Nephron (organoid): ENCODE measurements around the gene SYNJ2.
A peak's percentile ranks its signal among the peaks of the same experiment; 100 is the strongest.

Source experiments
- H3K27ac Mint-ChIP-seq, 3 experiments: 2 replicates each; pipeline ENCODE4 v1.8.0; 2020; ENCODE audit warnings: mixed read lengths in 3 of 3, mild to moderate bottlenecking in 2 of 3, moderate library complexity in 1 of 3
- H3K27me3 Mint-ChIP-seq: 2 replicates; pipeline ENCODE4 v1.8.0; 2021; ENCODE audit warnings: low read depth, mild to moderate bottlenecking, moderate library complexity, mixed read lengths
- H3K36me3 Mint-ChIP-seq: 2 replicates; pipeline ENCODE4 v1.8.0; 2020; ENCODE audit warnings: low read depth, mixed read lengths
- H3K4me1 Mint-ChIP-seq: 2 replicates; pipeline ENCODE4 v1.8.0; 2020; ENCODE audit warnings: mixed read lengths
- H3K4me3 Mint-ChIP-seq, 3 experiments: 2 replicates each; pipeline ENCODE4 v1.8.0; 2020; ENCODE audit warnings: mild to moderate bottlenecking in 3 of 3, mixed read lengths in 3 of 3, moderate library complexity in 2 of 3
- H3K9me3 Mint-ChIP-seq: 2 replicates; pipeline ENCODE4 v1.8.0; 2020; ENCODE audit warnings: mixed read lengths
- TF ChIP-seq, protein P1 (sequence below), 3 experiments: fragments of 200-600 bp; sonication (generic); IDR thresholded peaks; one replicate each; pipeline ENCODE4 v1.5.0; 2021; ENCODE audit warnings: antibody characterized with exemption in 3 of 3; ENCODE audit not compliant: unreplicated experiment in 3 of 3

The SYNJ2 gene

GRCh38 chr6:158038291-158039177 lies 56.9 kb downstream of the SYNJ2 start:
- Mint-ChIP-seq H3K4me1 (peaks cover 63% of the 10 kb centered on the region), H3K27ac (no peak overlapping the region), H3K36me3 (peaks cover 23% of the 10 kb centered on the region), H3K27me3 (no peaks in the 10 kb centered on the region), H3K4me3 (no peak overlapping the region), H3K9me3 (peaks cover 7% of the 10 kb centered on the region)
- TF ChIP-seq, protein P1, sequence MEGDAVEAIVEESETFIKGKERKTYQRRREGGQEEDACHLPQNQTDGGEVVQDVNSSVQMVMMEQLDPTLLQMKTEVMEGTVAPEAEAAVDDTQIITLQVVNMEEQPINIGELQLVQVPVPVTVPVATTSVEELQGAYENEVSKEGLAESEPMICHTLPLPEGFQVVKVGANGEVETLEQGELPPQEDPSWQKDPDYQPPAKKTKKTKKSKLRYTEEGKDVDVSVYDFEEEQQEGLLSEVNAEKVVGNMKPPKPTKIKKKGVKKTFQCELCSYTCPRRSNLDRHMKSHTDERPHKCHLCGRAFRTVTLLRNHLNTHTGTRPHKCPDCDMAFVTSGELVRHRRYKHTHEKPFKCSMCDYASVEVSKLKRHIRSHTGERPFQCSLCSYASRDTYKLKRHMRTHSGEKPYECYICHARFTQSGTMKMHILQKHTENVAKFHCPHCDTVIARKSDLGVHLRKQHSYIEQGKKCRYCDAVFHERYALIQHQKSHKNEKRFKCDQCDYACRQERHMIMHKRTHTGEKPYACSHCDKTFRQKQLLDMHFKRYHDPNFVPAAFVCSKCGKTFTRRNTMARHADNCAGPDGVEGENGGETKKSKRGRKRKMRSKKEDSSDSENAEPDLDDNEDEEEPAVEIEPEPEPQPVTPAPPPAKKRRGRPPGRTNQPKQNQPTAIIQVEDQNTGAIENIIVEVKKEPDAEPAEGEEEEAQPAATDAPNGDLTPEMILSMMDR (IDR thresholded peaks at IDR 0.05; ENCODE audit: unreplicated experiment in 3 of 3) = no peak

- peaks cover 6% of the 10 kb centered on the region for H3K9me3 Mint-ChIP-seq
- TF ChIP-seq, protein P1 (IDR thresholded peaks at IDR 0.05; ENCODE audit: unreplicated experiment in 3 of 3) = no peak
- peaks cover 63% of the 10 kb centered on the region for H3K4me1 Mint-ChIP-seq
- peaks cover 22% of the 10 kb centered on the region for H3K36me3 Mint-ChIP-seq
- no peaks in the 10 kb centered on the region for H3K27me3 Mint-ChIP-seq
- peak overlapping the region in 1 of 3 experiments; percentile 86 for H3K27ac Mint-ChIP-seq
- no peak overlapping the region for H3K4me3 Mint-ChIP-seq
These were observed 57.5 kb downstream of the SYNJ2 start for GRCh38 chr6:158039178-158039557.

- H3K36me3 Mint-ChIP-seq = peaks cover 19% of the 10 kb centered on the region
- no peak overlapping the region for H3K4me3 Mint-ChIP-seq
- H3K27ac Mint-ChIP-seq = peak overlapping the region in 2 of 3 experiments; percentile 86 to 93
- H3K9me3 Mint-ChIP-seq = peaks cover 5% of the 10 kb centered on the region
- H3K4me1 Mint-ChIP-seq = peaks cover 63% of the 10 kb centered on the region
- no peaks in the 10 kb centered on the region for H3K27me3 Mint-ChIP-seq
- TF ChIP-seq, protein P1 (IDR thresholded peaks at IDR 0.05; ENCODE audit: unreplicated experiment in 3 of 3) = no peak
These were observed 57.9 kb downstream of the SYNJ2 start for GRCh38 chr6:158039571-158040050.

GRCh38 chr6:158040051-158040803 lies 58.6 kb downstream of the SYNJ2 start:
- Mint-ChIP-seq H3K36me3 (peaks cover 17% of the 10 kb centered on the region), H3K9me3 (peaks cover 5% of the 10 kb centered on the region), H3K27me3 (no peaks in the 10 kb centered on the region), H3K4me1 (peaks cover 64% of the 10 kb centered on the region), H3K27ac (peak overlapping the region; percentile 86 to 93 (median 88)), H3K4me3 (peak overlapping the region in 2 of 3 experiments; percentile 24 to 33)
- TF ChIP-seq, protein P1 (IDR thresholded peaks at IDR 0.05; ENCODE audit: unreplicated experiment in 3 of 3) = no peak

- Mint-ChIP-seq H3K9me3 (peaks cover 5% of the 10 kb centered on the region), H3K4me1 (peaks cover 70% of the 10 kb centered on the region), H3K27me3 (no peaks in the 10 kb centered on the region), H3K4me3 (no peak overlapping the region), H3K36me3 (peaks cover 10% of the 10 kb centered on the region), H3K27ac (peak overlapping the region; percentile 86 to 93 (median 88))
- TF ChIP-seq, protein P1 (IDR thresholded peaks at IDR 0.05; ENCODE audit: unreplicated experiment in 3 of 3) = no peak
These were observed 59.2 kb downstream of the SYNJ2 start for GRCh38 chr6:158040804-158041347.
